K562 (cell line): Measurements from ENCODE around the gene PPP1R12B. TPM values are rescaled to one million over a fixed set of nuclear protein-coding genes. Genes with fewer than 3 reads are reported as not detected.

Experiments used
- ATAC-seq: fragments of 200-7000 bp; cut with Tn5 transposase; 3 replicates; pipeline ENCODE4 v1.9.1; 2020; ENCODE audit warnings: moderate library complexity
- BruUV-seq: library from RNA; stranded (reverse); fragments of 400-500 nt; replicated peaks from 2 replicates; lab custom pipeline; 2021; lab: Mats Ljungman, UMichigan
- CTCF ChIA-PET: fragments of 300-600 bp; formaldehyde crosslinking; extraction: SDS; loops from one replicate; lab custom pipeline; 2021; ENCODE audit warnings: low intra/inter-chr PET ratio; lab: Yijun Ruan, JAX
- POLR2A ChIA-PET: fragments of 300-600, 350-650 bp; sonication (Branson Sonifier 250); formaldehyde crosslinking; extraction: SDS; loops from one replicate; lab custom pipeline; 2021; ENCODE audit warnings: antibody characterized with exemption, inconsistent platforms; lab: Yijun Ruan, JAX
- DNase-seq, 4 experiments: peaks; one replicate each; pipeline versions ENCODE4 v3.0.0 to v3.0.0-alpha.2; 2011 to 2018; ENCODE audit warnings: low spot score in 3 of 4, mixed read lengths in 3 of 4; ENCODE audit errors: extremely low read depth in 1 of 4
- FAIRE-seq: peaks from 2 replicates; lab custom pipeline; 2011; peaks lifted over from hg19 to GRCh38; lab: Jason Lieb, UNC
- H2AFZ ChIP-seq: 2 replicates; pipeline ENCODE4 v1.6.0; 2011; ENCODE audit warnings: low read depth, low read length, control low read depth, inconsistent platforms
- H3K27ac ChIP-seq: fragments of 200-600 bp; 3 replicates; pipeline ENCODE4 v1.8.0; 2011; ENCODE audit warnings: low read depth, mild to moderate bottlenecking, control low read depth, inconsistent platforms, low read length, moderate library complexity, mixed read lengths; ENCODE audit errors: extremely low read depth
- H3K27me3 ChIP-seq, 2 experiments: fragments of 300-600 bp in 1 of 2; 2 replicates in 1 of 2; 3 replicates in 1 of 2; pipeline versions ENCODE4 v1.6.0 to v1.8.0; 2011; ENCODE audit warnings: inconsistent platforms in 2 of 2, low read length in 2 of 2, mild to moderate bottlenecking in 1 of 2, mixed read lengths in 1 of 2, moderate library complexity in 1 of 2; ENCODE audit not compliant: control insufficient read depth in 2 of 2, insufficient read depth in 2 of 2
- H3K36me3 ChIP-seq: fragments of 300-600 bp; 3 replicates; pipeline ENCODE4 v1.8.0; 2011; ENCODE audit warnings: mild to moderate bottlenecking, low read length, inconsistent platforms; ENCODE audit not compliant: control insufficient read depth, insufficient read depth
- H3K4me1 ChIP-seq, 2 experiments: fragments of 200-600 bp in 1 of 2; replicated peaks in 1 of 2; 2 replicates in 1 of 2; 3 replicates in 1 of 2; pipeline versions ENCODE4 v1.5.1 to v1.8.0; 2011; ENCODE audit warnings: inconsistent platforms in 2 of 2, low read length in 2 of 2, mild to moderate bottlenecking in 1 of 2, mixed read lengths in 1 of 2, moderate library complexity in 1 of 2; ENCODE audit not compliant: control insufficient read depth in 2 of 2, insufficient read depth in 2 of 2
- H3K4me2 ChIP-seq: 2 replicates; pipeline ENCODE4 v1.6.1; 2011; ENCODE audit warnings: low read length, control low read depth, inconsistent platforms, mixed read lengths; ENCODE audit not compliant: insufficient read depth
- H3K4me3 ChIP-seq: fragments of 200-600 bp; sonication (generic), shearing (Covaris generic); 2 replicates; pipeline ENCODE4 v1.5.1; 2016; ENCODE audit warnings: control low read depth, inconsistent platforms
- H3K79me2 ChIP-seq: fragments of 200-600 bp; 3 replicates; pipeline ENCODE4 v1.8.0; 2011; ENCODE audit warnings: low read length, inconsistent platforms; ENCODE audit not compliant: control insufficient read depth, insufficient read depth
- H3K9ac ChIP-seq, 2 experiments: 2 replicates each; pipeline versions ENCODE4 v1.6.0 to v1.6.1; 2011; ENCODE audit warnings: low read depth in 2 of 2, low read length in 2 of 2, control low read depth in 1 of 2, inconsistent platforms in 1 of 2, mild to moderate bottlenecking in 1 of 2, mixed read lengths in 1 of 2; ENCODE audit not compliant: insufficient read depth in 1 of 2
- H3K9me1 ChIP-seq: one replicate; pipeline ENCODE4 v1.6.0; 2011; ENCODE audit warnings: inconsistent platforms, mild to moderate bottlenecking, low read length, moderate library complexity; ENCODE audit not compliant: control insufficient read depth, insufficient read depth
- H3K9me3 ChIP-seq: replicated peaks from 2 replicates; pipeline ENCODE4 v1.5.1; 2011; ENCODE audit warnings: low read depth, low read length, inconsistent platforms; ENCODE audit not compliant: control insufficient read depth, insufficient read depth
- H4K20me1 ChIP-seq: replicated peaks from 2 replicates; pipeline ENCODE4 v1.6.1; 2011; ENCODE audit warnings: low read length, inconsistent platforms, mixed read lengths; ENCODE audit not compliant: control insufficient read depth, insufficient read depth
- CTBP1 ChIP-seq: fragments of 450-650 bp; IDR thresholded peaks from 2 replicates; pipeline ENCODE4 v1.6.1; 2016; ENCODE audit warnings: borderline replicate concordance
- DNMT1 ChIP-seq: fragments of 450-650 bp; IDR thresholded peaks from 2 replicates; pipeline ENCODE4 v1.6.1; 2016; ENCODE audit warnings: antibody characterized with exemption, mild to moderate bottlenecking
- EP300 ChIP-seq: IDR thresholded peaks from 2 replicates; pipeline ENCODE4 v1.6.1; 2012; ENCODE audit warnings: low read length, improper control_type of control experiment
- KLF1 ChIP-seq: fragments of 450-650 bp; IDR thresholded peaks from 2 replicates; pipeline ENCODE4 v1.6.1; 2016; ENCODE audit warnings: missing genetic modification characterization, missing compliant biosample characterization
- PHB ChIP-seq: fragments of 250-450 bp; sonication (Bioruptor Pico); IDR thresholded peaks from 2 replicates; pipeline ENCODE4 v1.5.0; 2021
- SAFB2 ChIP-seq: fragments of 200-400 bp; formaldehyde crosslinking; IDR thresholded peaks from 2 replicates; pipeline ENCODE4 v1.6.1; 2018; ENCODE audit warnings: borderline replicate concordance, low read length, low read depth, moderate library complexity; ENCODE audit not compliant: severe bottlenecking
- SREBF2 ChIP-seq: sonication (generic); formaldehyde crosslinking; IDR thresholded peaks from 2 replicates; pipeline ENCODE4 v1.4.0; 2020; ENCODE audit warnings: mild to moderate bottlenecking, missing genetic modification reagents
- TARDBP ChIP-seq: fragments of 450-650 bp; IDR thresholded peaks from 2 replicates; pipeline ENCODE4 v1.6.1; 2016
- ZNF184 ChIP-seq: sonication (generic); formaldehyde crosslinking; IDR thresholded peaks from 2 replicates; pipeline ENCODE4 v1.5.0; 2020; ENCODE audit warnings: missing genetic modification reagents
- ZNF444 ChIP-seq: fragments of 250-450 bp; sonication (Bioruptor Pico); IDR thresholded peaks from 2 replicates; pipeline ENCODE4 v1.4.0; 2020; ENCODE audit warnings: mild to moderate bottlenecking, moderate library complexity
- ZSCAN32 ChIP-seq: fragments of 450-650 bp; formaldehyde crosslinking; IDR thresholded peaks from 2 replicates; pipeline ENCODE4 v1.4.0; 2020; ENCODE audit warnings: mild to moderate bottlenecking, moderate library complexity
- WGBS: fragments of 100-300 bp; shearing (Covaris generic); methylation state at CpG from one replicate; pipeline ENCODE4 v1.1.6; 2016; ENCODE audit warnings: low coverage, mixed read lengths; ENCODE audit not compliant: insufficient coverage; ENCODE audit errors: missing lambda C conversion rate; 5-methylcytosine and 5-hydroxymethylcytosine counted together
- in situ Hi-C: fragments of 300-500 bp; cut with MboI; formaldehyde crosslinking; loops from 4 replicates; pipeline ENCODE4 v1.15.0; 2018; ENCODE audit warnings: inconsistent platforms, mixed read lengths
- intact Hi-C: fragments of 100-400 bp; cut with micrococcal nuclease; formaldehyde crosslinking; loops from 2 replicates; pipeline ENCODE4 v1.14.2; 2022
- polyA plus RNA-seq, 8 experiments: library from polyadenylated mRNA; depleted of rRNA in 4 of 8; stranded (reverse) in 5 of 8; unstranded in 3 of 8; fragments of >200 nt; fragmentation: Nextera tagmentation in 2 of 8; fragmentation: Illumina TruSeq in 1 of 8; extraction: Ambion mirVana in 2 of 8; extraction: Trizol in 1 of 8; gene quantifications; 2 replicates each; pipeline versions ENCODE4 v1.2.1 to v1.2.3, GENCODE V29; 2011 to 2014; ENCODE audit warnings: inconsistent platforms in 1 of 8, missing spikeins in 1 of 8
- total RNA-seq, 7 experiments: library from RNA; depleted of rRNA in 6 of 7; stranded (reverse); fragments of >200 nt in 6 of 7; fragmentation: Illumina TruSeq in 2 of 7; extraction: Trizol in 2 of 7; gene quantifications; 2 replicates each; pipeline versions ENCODE4 v1.2.1 to v1.2.3, GENCODE V29; 2011 to 2021; ENCODE audit warnings: low replicate concordance in 1 of 7

Gene PPP1R12B
- total and polyA plus RNA-seq, 9 of the 15 experiments (the other 6 are each of a cell fraction or from before 2014, with no cell fraction given): 0.73 to 16.9 (median 13.6) TPM

GRCh38 chr1:202567738-202568137 lies 219.2 kb downstream of the PPP1R12B start:
- Histone ChIP-seq H3K4me1 (no peaks in the 10 kb centered on the region), H3K4me2 (no peak overlapping the region), H3K79me2 (no peaks in the 10 kb centered on the region), H3K27me3 (no peaks in the 10 kb centered on the region), H3K36me3 (peaks cover 45% of the 10 kb centered on the region; the same call in 2 of the 3 replicates), H3K27ac (no peak overlapping the region), H3K9me1 (no peaks in the 10 kb centered on the region), H3K9me3 (no peaks in the 10 kb centered on the region), H3K9ac (no peak overlapping the region), H4K20me1 (no peaks in the 10 kb centered on the region), H3K4me3 (no peak overlapping the region), H2AFZ (no peak overlapping the region)
- ChIA-PET CTCF (interaction anchor here (0.7 kb wide), 1 partner anchor 12 kb away, joined by 4 read pairs; no protein-coding TSS in a partner anchor), POLR2A (no interaction called here)
- BruUV-seq: no TSS peak
- no peak for ATAC-seq
- 89% methylated on average over 4 of the region's 4 CpGs for WGBS
- TF ChIP-seq ZNF444 (CRISPR knock-in tag) (no peak), EP300 (no peak), TARDBP (no peak), CTBP1 (no peak), SAFB2 (no peak), KLF1 (tag) (no peak), PHB (CRISPR knock-in tag) (no peak), ZSCAN32 (CRISPR knock-in tag) (no peak), ZNF184 (CRISPR knock-in tag) (no peak), DNMT1 (no peak), SREBF2 (CRISPR knock-in tag) (no peak)
- DNase-seq: no peak
- in situ Hi-C loops (loop anchor here (5.0 kb wide), 1 partner anchor 60 kb away; no protein-coding TSS in a partner anchor), intact Hi-C loops (no loop called here)
- FAIRE-seq: no peak
